IPS DF 6.9 (cell line): Measurements from ENCODE around the gene PRKAG2.

Source experiments
- DNase-seq: peaks from one replicate; pipeline ENCODE4 v3.0.0-alpha.2; 2013; ENCODE audit warnings: low read depth, low spot score
- H3K27ac ChIP-seq: one replicate; pipeline ENCODE4 v1.5.1; 2013; ENCODE audit warnings: low read length, control low read depth
- H3K27me3 ChIP-seq: 2 replicates; pipeline ENCODE4 v1.6.1; 2013; ENCODE audit warnings: mild to moderate bottlenecking, low read length; ENCODE audit not compliant: control insufficient read depth, insufficient read depth
- H3K36me3 ChIP-seq: 2 replicates; pipeline ENCODE4 v1.6.1; 2013; ENCODE audit warnings: low read length; ENCODE audit not compliant: control insufficient read depth, insufficient read depth
- H3K4me1 ChIP-seq: 2 replicates; pipeline ENCODE4 v1.6.1; 2013; ENCODE audit warnings: low read length; ENCODE audit not compliant: control insufficient read depth, insufficient read depth
- H3K4me3 ChIP-seq: 2 replicates; pipeline ENCODE4 v1.5.1; 2013; ENCODE audit warnings: mild to moderate bottlenecking, low read length
- H3K9me3 ChIP-seq: 2 replicates; pipeline ENCODE4 v1.6.1; 2013; ENCODE audit warnings: low read length, inconsistent platforms; ENCODE audit not compliant: control insufficient read depth, insufficient read depth
- WGBS: extraction: QIAGEN DNeasy Blood & Tissue Kit; methylation state at CpG from one replicate; pipeline ENCODE4 v1.1.7; 2013; ENCODE audit warnings: mixed read lengths, missing lambda C conversion rate; ENCODE audit not compliant: insufficient read length, insufficient coverage; 5-methylcytosine and 5-hydroxymethylcytosine counted together

PRKAG2 gene

GRCh38 chr7:151794508-151795167 is 82.3 kb downstream of the PRKAG2 start:
- no CpG with 5 or more reads among the region's 16 CpGs for WGBS
- no peak for DNase-seq
- Histone ChIP-seq H3K27ac (no peak overlapping the region), H3K27me3 (no peaks in the 10 kb centered on the region), H3K36me3 (no peaks in the 10 kb centered on the region), H3K4me3 (no peak overlapping the region), H3K4me1 (0 out of 2 replicates have a peak, but pooled peaks cover 2% of the 10 kb centered on the region), H3K9me3 (no peaks in the 10 kb centered on the region)

GRCh38 chr7:151793991-151794507 is 82.9 kb downstream of the PRKAG2 start:
- H3K9me3 ChIP-seq, result no peaks in the 10 kb centered on the region
- H3K4me1 ChIP-seq, result 0 out of 2 replicates have a peak, but pooled peaks cover 2% of the 10 kb centered on the region
- no peaks in the 10 kb centered on the region for H3K36me3 ChIP-seq
- H3K27ac ChIP-seq, result no peak overlapping the region
- no peak overlapping the region for H3K4me3 ChIP-seq
- no CpG with 5 or more reads among the region's 18 CpGs for WGBS
- H3K27me3 ChIP-seq, result no peaks in the 10 kb centered on the region
- DNase-seq, result no peak

GRCh38 chr7:151793531-151793951 is 83.4 kb downstream of the PRKAG2 start:
- Histone ChIP-seq H3K9me3 (no peaks in the 10 kb centered on the region), H3K27me3 (no peaks in the 10 kb centered on the region), H3K4me3 (no peak overlapping the region), H3K36me3 (no peaks in the 10 kb centered on the region), H3K4me1 (0 out of 2 replicates have a peak, but pooled peaks cover 2% of the 10 kb centered on the region), H3K27ac (no peak overlapping the region)
- no CpG with 5 or more reads among the region's 14 CpGs for WGBS
- DNase-seq, result no peak

- no peak for DNase-seq
- no CpG with 5 or more reads among the region's 16 CpGs for WGBS
Observed at GRCh38 chr7:151792636-151793035, 84.3 kb downstream of the PRKAG2 start.

GRCh38 chr7:151792086-151792485 is 84.8 kb downstream of the PRKAG2 start:
- H3K27me3 ChIP-seq, result no peaks in the 10 kb centered on the region
- DNase-seq, result no peak
- no peak overlapping the region for H3K27ac ChIP-seq
- WGBS, result no CpG with 5 or more reads among the region's 2 CpGs
- no peak overlapping the region for H3K4me3 ChIP-seq
- H3K36me3 ChIP-seq, result no peaks in the 10 kb centered on the region
- no peaks in the 10 kb centered on the region for H3K9me3 ChIP-seq
- 0 out of 2 replicates have a peak, but pooled peaks cover 2% of the 10 kb centered on the region for H3K4me1 ChIP-seq

More at GRCh38 chr7:151792636-151793035, 84.3 kb downstream of the PRKAG2 start:
- no peak overlapping the region for H3K27ac ChIP-seq
- H3K27me3 ChIP-seq, result no peaks in the 10 kb centered on the region
- no peaks in the 10 kb centered on the region for H3K36me3 ChIP-seq
- H3K4me3 ChIP-seq, result no peak overlapping the region
- 0 out of 2 replicates have a peak, but pooled peaks cover 2% of the 10 kb centered on the region for H3K4me1 ChIP-seq
- no peaks in the 10 kb centered on the region for H3K9me3 ChIP-seq

GRCh38 chr7:151790830-151791620 is 85.9 kb downstream of the PRKAG2 start:
- H3K4me1 ChIP-seq, result 0 out of 2 replicates have a peak, but pooled peaks cover 2% of the 10 kb centered on the region
- no peak overlapping the region for H3K27ac ChIP-seq
- WGBS, result no CpG with 5 or more reads among the region's 19 CpGs
- no peak for DNase-seq
- H3K9me3 ChIP-seq, result no peaks in the 10 kb centered on the region
- H3K4me3 ChIP-seq, result no peak overlapping the region
- no peaks in the 10 kb centered on the region for H3K36me3 ChIP-seq
- no peaks in the 10 kb centered on the region for H3K27me3 ChIP-seq

- Histone ChIP-seq H3K36me3 (no peaks in the 10 kb centered on the region), H3K4me1 (0 out of 2 replicates have a peak, but pooled peaks cover 2% of the 10 kb centered on the region), H3K27ac (no peak overlapping the region), H3K9me3 (no peaks in the 10 kb centered on the region), H3K4me3 (no peak overlapping the region), H3K27me3 (no peaks in the 10 kb centered on the region)
- WGBS, result no CpG with 5 or more reads among the region's 11 CpGs
- no peak for DNase-seq
Observed at GRCh38 chr7:151790095-151790829, 86.7 kb downstream of the PRKAG2 start.

GRCh38 chr7:151789380-151789947 is 87.5 kb downstream of the PRKAG2 start:
- no peaks in the 10 kb centered on the region for H3K9me3 ChIP-seq
- H3K36me3 ChIP-seq, result no peaks in the 10 kb centered on the region
- H3K4me3 ChIP-seq, result no peak overlapping the region
- 0 out of 2 replicates have a peak, but pooled peaks cover 2% of the 10 kb centered on the region for H3K4me1 ChIP-seq
- no peaks in the 10 kb centered on the region for H3K27me3 ChIP-seq
- no peak for DNase-seq
- no CpG with 5 or more reads among the region's 11 CpGs for WGBS
- H3K27ac ChIP-seq, result no peak overlapping the region

GRCh38 chr7:151787348-151787747 is 89.6 kb downstream of the PRKAG2 start:
- no peak for DNase-seq
- Histone ChIP-seq H3K36me3 (no peaks in the 10 kb centered on the region), H3K4me1 (no peaks in the 10 kb centered on the region), H3K27me3 (no peaks in the 10 kb centered on the region; the same call in 1 of the 2 replicates), H3K9me3 (no peaks in the 10 kb centered on the region), H3K4me3 (no peak overlapping the region), H3K27ac (no peak overlapping the region)
- no CpG with 5 or more reads among the region's 3 CpGs for WGBS

GRCh38 chr7:151786936-151787335 is 90.0 kb downstream of the PRKAG2 start:
- no CpG with 5 or more reads among the region's 5 CpGs for WGBS
- no peak for DNase-seq
- no peaks in the 10 kb centered on the region for H3K36me3 ChIP-seq

More at GRCh38 chr7:151786936-151787335, 90.0 kb downstream of the PRKAG2 start:
- Histone ChIP-seq H3K27me3 (no peaks in the 10 kb centered on the region; the same call in 1 of the 2 replicates), H3K27ac (no peak overlapping the region), H3K4me1 (no peaks in the 10 kb centered on the region), H3K9me3 (no peaks in the 10 kb centered on the region), H3K4me3 (no peak overlapping the region)
